WERI-Rb-1 (cell line): Measurements from ENCODE around the gene CHAF1B.
"Not testable (repeated sequence)": the region's sequence is repeated elsewhere in the genome, so short reads cannot be mapped to it uniquely, and the experiment has no call there.

Experiments
- DNase-seq: peaks from one replicate; pipeline ENCODE4 v3.0.0-alpha.2; 2020
- H3K27ac ChIP-seq: fragments of 250-450 bp; sonication (Bioruptor Pico); 2 replicates; pipeline ENCODE4 v1.5.1; 2020; ENCODE audit warnings: mild to moderate bottlenecking, moderate library complexity
- H3K27me3 ChIP-seq: fragments of 250-450 bp; sonication (Bioruptor Pico); 2 replicates; pipeline ENCODE4 v1.5.1; 2021; ENCODE audit warnings: mild to moderate bottlenecking, low read depth, moderate library complexity; ENCODE audit not compliant: insufficient read depth, severe bottlenecking
- H3K36me3 ChIP-seq: fragments of 250-450 bp; sonication (Bioruptor Pico); 2 replicates; pipeline ENCODE4 v1.5.1; 2020; ENCODE audit warnings: mild to moderate bottlenecking, moderate library complexity
- H3K4me3 ChIP-seq: 2 replicates; pipeline ENCODE4 v1.5.1; 2011; ENCODE audit warnings: low read depth, mild to moderate bottlenecking, control low read depth, low read length
- H3K9me3 ChIP-seq: fragments of 250-450 bp; sonication (Bioruptor Pico); 2 replicates; pipeline ENCODE4 v1.5.1; 2021; ENCODE audit warnings: mild to moderate bottlenecking, moderate library complexity; ENCODE audit not compliant: severe bottlenecking
- TF ChIP-seq, protein P1 (sequence below): IDR thresholded peaks from 2 replicates; pipeline ENCODE4 v1.5.1; 2011; ENCODE audit warnings: low read depth, mild to moderate bottlenecking, control low read depth, inconsistent platforms, low read length

Gene CHAF1B

DNA sequence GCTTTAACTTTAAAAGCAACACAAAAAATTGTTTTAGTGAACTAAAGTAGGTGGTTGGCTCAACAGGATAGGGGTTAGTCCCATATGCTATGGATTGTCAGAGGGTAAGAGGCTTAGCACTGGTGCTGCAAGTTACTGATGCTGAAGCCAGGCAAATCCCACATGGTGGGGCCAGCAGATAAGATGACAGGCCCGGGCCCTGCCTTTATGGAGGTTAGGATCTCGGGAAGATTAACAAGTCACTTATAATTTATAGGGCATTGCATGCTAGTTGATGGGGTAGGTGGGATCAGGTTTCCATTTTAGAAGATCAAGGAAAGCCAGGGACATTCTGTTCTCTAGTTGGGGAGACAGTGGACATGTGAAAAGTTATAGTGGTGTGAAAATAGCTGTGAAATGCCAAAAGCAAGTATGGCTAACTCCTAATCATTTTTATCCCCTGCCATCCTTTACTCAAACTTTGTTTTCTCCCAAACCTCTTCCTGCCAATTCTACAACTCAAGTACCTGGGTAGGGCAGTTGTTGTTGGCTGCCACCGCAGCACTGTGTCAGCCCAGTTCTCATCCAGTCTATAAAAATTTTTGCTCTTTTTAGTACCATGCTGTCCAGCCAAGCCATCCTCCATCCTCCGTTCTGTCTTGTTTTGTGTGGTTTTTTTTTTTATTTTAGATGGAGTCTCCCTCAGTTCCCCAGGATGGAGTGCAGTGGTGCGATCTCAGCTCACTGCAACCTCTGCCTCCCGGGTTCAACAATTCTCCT, 10.3 kb downstream of the CHAF1B start:
- peak; percentile 97 for DNase-seq
- Histone ChIP-seq H3K27me3 (no peaks in the 10 kb centered on the region), H3K9me3 (peaks cover 8% of the 10 kb centered on the region), H3K4me3 (no peak overlapping the region), H3K36me3 (peaks cover 90% of the 10 kb centered on the region), H3K27ac (peak overlapping the region; percentile 71)
- TF ChIP-seq, protein P1, sequence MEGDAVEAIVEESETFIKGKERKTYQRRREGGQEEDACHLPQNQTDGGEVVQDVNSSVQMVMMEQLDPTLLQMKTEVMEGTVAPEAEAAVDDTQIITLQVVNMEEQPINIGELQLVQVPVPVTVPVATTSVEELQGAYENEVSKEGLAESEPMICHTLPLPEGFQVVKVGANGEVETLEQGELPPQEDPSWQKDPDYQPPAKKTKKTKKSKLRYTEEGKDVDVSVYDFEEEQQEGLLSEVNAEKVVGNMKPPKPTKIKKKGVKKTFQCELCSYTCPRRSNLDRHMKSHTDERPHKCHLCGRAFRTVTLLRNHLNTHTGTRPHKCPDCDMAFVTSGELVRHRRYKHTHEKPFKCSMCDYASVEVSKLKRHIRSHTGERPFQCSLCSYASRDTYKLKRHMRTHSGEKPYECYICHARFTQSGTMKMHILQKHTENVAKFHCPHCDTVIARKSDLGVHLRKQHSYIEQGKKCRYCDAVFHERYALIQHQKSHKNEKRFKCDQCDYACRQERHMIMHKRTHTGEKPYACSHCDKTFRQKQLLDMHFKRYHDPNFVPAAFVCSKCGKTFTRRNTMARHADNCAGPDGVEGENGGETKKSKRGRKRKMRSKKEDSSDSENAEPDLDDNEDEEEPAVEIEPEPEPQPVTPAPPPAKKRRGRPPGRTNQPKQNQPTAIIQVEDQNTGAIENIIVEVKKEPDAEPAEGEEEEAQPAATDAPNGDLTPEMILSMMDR: no peak

DNA sequence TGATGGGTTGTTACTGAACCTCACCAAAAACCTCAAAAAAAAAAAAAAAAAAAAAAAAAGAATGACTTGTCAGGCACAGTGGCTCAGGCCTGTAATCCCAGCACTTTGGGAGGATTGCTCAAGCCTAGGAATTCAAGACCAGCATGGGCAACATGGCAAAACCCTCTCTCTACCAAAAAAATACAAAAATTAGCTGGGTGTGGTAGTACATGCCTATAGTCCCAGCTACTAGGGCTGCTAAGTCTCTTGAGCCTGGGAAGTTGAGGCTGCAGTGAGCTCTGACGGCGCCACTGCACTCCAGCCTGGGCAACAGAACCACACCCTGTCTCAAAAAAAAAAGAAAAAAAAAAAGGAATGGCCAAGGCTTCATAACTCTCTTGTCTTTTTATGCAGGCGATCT, 11.1 kb downstream of the CHAF1B start:
- DNase-seq: peak; percentile 5
- Histone ChIP-seq H3K27me3 (no peaks in the 10 kb centered on the region), H3K27ac (peak overlapping the region; percentile 71), H3K4me3 (no peak overlapping the region), H3K36me3 (peaks cover 88% of the 10 kb centered on the region), H3K9me3 (peaks cover 8% of the 10 kb centered on the region)
- TF ChIP-seq, protein P1: no peak

DNA sequence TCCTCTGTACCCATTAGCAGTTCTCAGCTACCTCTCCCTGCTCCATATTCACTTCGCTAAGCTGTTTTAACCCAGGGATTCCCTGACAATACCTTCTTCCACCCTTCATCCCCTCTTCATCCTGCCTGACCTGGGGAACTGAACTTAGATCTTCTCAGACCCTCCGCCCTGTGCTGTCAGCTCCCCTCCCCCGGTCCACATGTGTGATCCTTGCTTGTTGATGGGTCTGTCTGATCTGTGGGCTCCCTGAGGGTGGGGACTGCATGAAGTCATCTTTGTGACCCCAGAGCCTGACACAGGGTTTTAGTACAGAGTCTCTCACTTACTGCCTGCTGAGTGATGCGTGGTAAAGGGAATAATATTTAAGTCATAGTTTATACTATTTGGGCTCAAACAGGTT, 11.8 kb downstream of the CHAF1B start:
- Histone ChIP-seq H3K9me3 (peaks cover 8% of the 10 kb centered on the region), H3K27me3 (no peaks in the 10 kb centered on the region), H3K36me3 (peaks cover 86% of the 10 kb centered on the region), H3K4me3 (no peak overlapping the region), H3K27ac (peak overlapping the region; percentile 71)
- DNase-seq: peak; percentile 72
- TF ChIP-seq, protein P1: no peak

DNA sequence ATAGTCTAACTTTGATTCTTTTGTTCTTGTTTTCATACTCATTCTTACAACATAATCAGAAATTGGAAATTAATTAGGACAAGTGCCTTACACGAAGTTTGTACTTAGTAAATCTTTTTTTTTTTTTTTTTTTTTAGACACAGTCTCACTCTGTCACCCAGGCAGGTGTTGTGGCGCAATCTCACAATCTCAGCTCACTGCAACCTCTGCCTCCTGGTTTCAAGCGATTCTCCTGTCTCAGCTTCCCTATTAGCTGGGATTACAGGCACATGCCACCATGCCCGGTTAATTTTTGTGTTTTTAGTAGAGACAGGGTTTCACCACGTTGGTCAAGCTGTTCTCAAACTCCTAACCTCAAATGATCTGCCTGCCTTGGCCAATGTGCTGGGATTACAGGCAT, 12.4 kb downstream of the CHAF1B start:
- TF ChIP-seq, protein P1: no peak
- Histone ChIP-seq H3K4me3 (no peak overlapping the region), H3K9me3 (peaks cover 4% of the 10 kb centered on the region), H3K27me3 (no peaks in the 10 kb centered on the region), H3K36me3 (peaks cover 87% of the 10 kb centered on the region), H3K27ac (peak overlapping the region; percentile 71)
- peak; percentile 18 for DNase-seq

DNA sequence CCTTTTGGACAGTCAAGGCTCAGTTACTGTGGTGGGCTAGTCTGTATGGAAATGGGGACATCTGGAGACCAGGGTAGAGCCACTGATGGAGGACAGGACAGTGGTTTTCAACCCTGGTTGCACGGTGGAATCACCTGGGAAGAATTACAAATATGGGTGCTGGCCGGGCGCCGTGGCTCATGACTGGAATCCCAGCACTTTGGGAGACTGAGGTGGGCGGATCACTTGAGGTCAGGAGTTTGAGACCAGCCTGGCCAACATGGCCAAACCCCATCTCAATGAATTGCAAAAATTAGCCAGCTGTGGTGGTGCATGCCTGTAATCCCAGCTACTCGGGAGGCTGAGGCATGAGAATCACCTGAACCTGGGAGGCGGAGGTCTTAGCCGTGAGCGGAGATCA, 14.5 kb downstream of the CHAF1B start:
- not testable (repeated sequence) for H3K27me3 ChIP-seq, H3K27ac ChIP-seq, H3K9me3 ChIP-seq, DNase-seq, H3K4me3 ChIP-seq
- H3K36me3 ChIP-seq: peaks cover 85% of the 10 kb centered on the region

DNA sequence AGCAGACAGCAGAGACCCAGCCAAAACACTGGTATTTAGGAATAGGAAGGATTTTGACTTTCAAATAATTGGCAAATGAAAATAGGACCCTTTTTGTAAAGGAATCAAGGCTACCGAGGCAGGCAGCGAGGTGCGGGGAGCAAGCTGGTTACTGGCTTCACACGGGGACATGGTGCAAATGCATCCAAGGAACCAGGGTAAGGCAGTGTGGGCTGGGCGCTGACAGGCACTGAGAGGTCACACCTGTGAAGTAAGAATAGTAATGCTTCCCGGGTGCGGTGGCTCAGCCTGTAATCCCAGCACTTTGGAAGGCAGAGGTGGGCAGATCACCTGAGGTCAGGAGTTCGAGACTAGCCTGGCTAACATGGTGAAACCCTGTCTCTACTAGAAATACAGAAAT, 15.5 kb downstream of the CHAF1B start:
- H3K27me3 ChIP-seq: no peaks in the 10 kb centered on the region
- TF ChIP-seq, protein P1: no peak
- no peaks in the 10 kb centered on the region for H3K9me3 ChIP-seq
- no peak overlapping the region for H3K27ac ChIP-seq
- no peak overlapping the region for H3K4me3 ChIP-seq
- no peak for DNase-seq
- peaks cover 91% of the 10 kb centered on the region for H3K36me3 ChIP-seq
